Mesodermal cell (in vitro differentiated cells): ENCODE measurements around the gene PTPRC.

Experiments used
- H3K27ac ChIP-seq: 2 replicates; pipeline ENCODE4 v1.7.0; 2013; ENCODE audit warnings: mild to moderate bottlenecking, low read depth, low read length, moderate library complexity; ENCODE audit not compliant: severe bottlenecking
- H3K36me3 ChIP-seq: 2 replicates; pipeline ENCODE4 v1.7.1; 2013; ENCODE audit warnings: mild to moderate bottlenecking, low read length, moderate library complexity; ENCODE audit not compliant: control insufficient read depth, insufficient read depth
- H3K4me1 ChIP-seq: one replicate; pipeline ENCODE4 v1.7.1; 2013; ENCODE audit warnings: mild to moderate bottlenecking, low read length; ENCODE audit not compliant: insufficient read depth, control insufficient read depth, poor library complexity, severe bottlenecking
- H3K4me3 ChIP-seq: 2 replicates; pipeline ENCODE4 v1.7.0; 2013; ENCODE audit warnings: low read length, control low read depth, mild to moderate bottlenecking; ENCODE audit not compliant: insufficient read depth, poor library complexity, severe bottlenecking; ENCODE audit errors: extremely low read depth
- H3K9me3 ChIP-seq: 2 replicates; pipeline ENCODE4 v1.7.1; 2013; ENCODE audit warnings: mild to moderate bottlenecking, low read length, moderate library complexity; ENCODE audit not compliant: control insufficient read depth
- WGBS, 2 experiments: methylation state at CpG; one replicate each; pipeline ENCODE4 v1.1.5; 2013; ENCODE audit warnings: missing lambda C conversion rate in 2 of 2; ENCODE audit not compliant: insufficient coverage in 2 of 2; 5-methylcytosine and 5-hydroxymethylcytosine counted together

Gene PTPRC

GRCh38 chr1:198632007-198632406, 6.8 kb upstream of the PTPRC start:
- H3K36me3 ChIP-seq: no peaks in the 10 kb centered on the region
- WGBS, 2 experiments: no CpG with 5 or more reads among the region's 2 CpGs
- no peak overlapping the region for H3K4me3 ChIP-seq
- H3K4me1 ChIP-seq: no peaks in the 10 kb centered on the region
- no peak overlapping the region for H3K27ac ChIP-seq
- H3K9me3 ChIP-seq: no peaks in the 10 kb centered on the region

- WGBS, 2 experiments: 100% methylated on average over 1 to 2 of the region's 2 CpGs
- H3K27ac ChIP-seq: no peak overlapping the region
- no peak overlapping the region for H3K4me3 ChIP-seq
- H3K4me1 ChIP-seq: no peaks in the 10 kb centered on the region
- H3K9me3 ChIP-seq: no peaks in the 10 kb centered on the region
- H3K36me3 ChIP-seq: no peaks in the 10 kb centered on the region
These were observed 5.1 kb upstream of the PTPRC start for GRCh38 chr1:198633675-198634121.

- H3K9me3 ChIP-seq: no peaks in the 10 kb centered on the region
- no peak overlapping the region for H3K27ac ChIP-seq
- H3K36me3 ChIP-seq: no peaks in the 10 kb centered on the region
- no peaks in the 10 kb centered on the region for H3K4me1 ChIP-seq
- H3K4me3 ChIP-seq: no peak overlapping the region
These were observed 2.9 kb upstream of the PTPRC start for GRCh38 chr1:198635964-198636363.

- Histone ChIP-seq H3K4me3 (no peak overlapping the region), H3K4me1 (no peaks in the 10 kb centered on the region), H3K36me3 (no peaks in the 10 kb centered on the region), H3K27ac (no peak overlapping the region), H3K9me3 (no peaks in the 10 kb centered on the region)
- WGBS, 2 experiments: 88 to 100% methylated on average over 1 to 2 of the region's 2 CpGs
These were observed 2.4 kb upstream of the PTPRC start for GRCh38 chr1:198636391-198636790.

GRCh38 chr1:198637157-198637556, 1.7 kb upstream of the PTPRC start:
- Histone ChIP-seq H3K27ac (no peak overlapping the region), H3K4me3 (no peak overlapping the region), H3K4me1 (no peaks in the 10 kb centered on the region), H3K36me3 (no peaks in the 10 kb centered on the region), H3K9me3 (no peaks in the 10 kb centered on the region)
- no CpG with 5 or more reads among the region's 2 CpGs for WGBS, 2 experiments

- WGBS, 2 experiments: no CpG with 5 or more reads among the region's 1 CpG
- Histone ChIP-seq H3K27ac (no peak overlapping the region), H3K36me3 (no peaks in the 10 kb centered on the region), H3K4me1 (no peaks in the 10 kb centered on the region), H3K4me3 (no peak overlapping the region), H3K9me3 (no peaks in the 10 kb centered on the region)
These were observed 863 bp upstream of the PTPRC start for GRCh38 chr1:198637916-198638437.

- no peaks in the 10 kb centered on the region for H3K4me1 ChIP-seq
- no peak overlapping the region for H3K27ac ChIP-seq
- H3K36me3 ChIP-seq: no peaks in the 10 kb centered on the region
- no CpG with 5 or more reads among the region's 1 CpG for WGBS, 2 experiments
- H3K9me3 ChIP-seq: no peaks in the 10 kb centered on the region
- no peak overlapping the region for H3K4me3 ChIP-seq
These were observed 399 bp upstream of the PTPRC start for GRCh38 chr1:198638441-198638840.

GRCh38 chr1:198639671-198640143, 867 bp downstream of the PTPRC start:
- H3K9me3 ChIP-seq: no peaks in the 10 kb centered on the region
- no CpG with 5 or more reads among the region's 1 CpG for WGBS, 2 experiments
- no peaks in the 10 kb centered on the region for H3K4me1 ChIP-seq
- H3K27ac ChIP-seq: no peak overlapping the region
- no peak overlapping the region for H3K4me3 ChIP-seq
- H3K36me3 ChIP-seq: no peaks in the 10 kb centered on the region

- Histone ChIP-seq H3K9me3 (no peaks in the 10 kb centered on the region), H3K27ac (no peak overlapping the region), H3K4me3 (no peak overlapping the region), H3K36me3 (no peaks in the 10 kb centered on the region), H3K4me1 (no peaks in the 10 kb centered on the region)
- WGBS, 2 experiments: 100% methylated on average over 1 of the region's 2 CpGs; no CpG with 5 or more reads in 1 of the 2 experiments
These were observed 1.3 kb downstream of the PTPRC start for GRCh38 chr1:198640174-198640573.

- H3K36me3 ChIP-seq: no peaks in the 10 kb centered on the region
- H3K9me3 ChIP-seq: no peaks in the 10 kb centered on the region
- no peaks in the 10 kb centered on the region for H3K4me1 ChIP-seq
- H3K4me3 ChIP-seq: no peak overlapping the region
- 73 to 100% methylated on average over 2 of the region's 2 CpGs for whole genome bisulfite sequencing, 2 experiments
- no peak overlapping the region for H3K27ac ChIP-seq
These were observed 2.7 kb downstream of the PTPRC start for GRCh38 chr1:198641501-198641900.

- Histone ChIP-seq H3K4me3 (no peak overlapping the region), H3K27ac (no peak overlapping the region), H3K4me1 (no peaks in the 10 kb centered on the region), H3K36me3 (no peaks in the 10 kb centered on the region), H3K9me3 (no peaks in the 10 kb centered on the region)
- 93 to 95% methylated on average over 4 of the region's 5 CpGs for WGBS, 2 experiments
These were observed 3.3 kb downstream of the PTPRC start for GRCh38 chr1:198641966-198642668.
